H1 (cell line): ENCODE results near the gene PRKCZ. TPM values are rescaled to one million over a fixed set of nuclear protein-coding genes. Genes with fewer than 3 reads are reported as not detected.

Source experiments
- CTCF ChIA-PET: fragments of 300-600 bp; sonication (Branson Sonifier 250); formaldehyde crosslinking; loops from one replicate; lab custom pipeline; 2021; ENCODE audit not compliant: partially characterized antibody; lab: Charles Lee
- POLR2A ChIA-PET: fragments of 300-600 bp; sonication (Branson Sonifier 250); formaldehyde crosslinking; loops from one replicate; lab custom pipeline; 2021; ENCODE audit warnings: inconsistent platforms; ENCODE audit not compliant: partially characterized antibody; lab: Charles Lee
- DNase-seq, 2 experiments: peaks; one replicate each; pipeline versions ENCODE4 v3.0.0 to v3.0.0-alpha.2; 2010 to 2022; ENCODE audit warnings: low spot score in 2 of 2, low read depth in 1 of 2, mixed read lengths in 1 of 2
- FAIRE-seq: peaks from 2 replicates; lab custom pipeline; 2011; peaks lifted over from hg19 to GRCh38; lab: Jason Lieb, UNC
- H2AFZ ChIP-seq: 2 replicates; pipeline ENCODE4 v1.8.1; 2012; ENCODE audit warnings: low read length, inconsistent platforms
- H2AK5ac ChIP-seq: 2 replicates; pipeline ENCODE4 v1.6.1; 2013; ENCODE audit warnings: low read depth, low read length
- H2BK120ac ChIP-seq: replicated peaks from 2 replicates; pipeline ENCODE3; 2013; ENCODE audit warnings: low read depth, low read length, inconsistent platforms
- H2BK12ac ChIP-seq: 2 replicates; pipeline ENCODE4 v1.6.1; 2013; ENCODE audit warnings: low read depth, low read length
- H2BK15ac ChIP-seq: 2 replicates; pipeline ENCODE4 v1.6.1; 2013; ENCODE audit warnings: low read length
- H2BK20ac ChIP-seq: 2 replicates; pipeline ENCODE4 v1.6.1; 2013; ENCODE audit warnings: low read length
- H2BK5ac ChIP-seq: 2 replicates; pipeline ENCODE4 v1.6.1; 2013; ENCODE audit warnings: low read depth, low read length
- H3K14ac ChIP-seq: 2 replicates; pipeline ENCODE4 v1.6.1; 2013; ENCODE audit warnings: inconsistent platforms; ENCODE audit not compliant: insufficient read length
- H3K18ac ChIP-seq: 2 replicates; pipeline ENCODE4 v1.6.1; 2013; ENCODE audit warnings: low read length; ENCODE audit errors: extremely low read depth
- H3K23ac ChIP-seq: 2 replicates; pipeline ENCODE4 v1.6.1; 2013; ENCODE audit warnings: inconsistent platforms; ENCODE audit not compliant: insufficient read length
- H3K23me2 ChIP-seq: 2 replicates; pipeline ENCODE4 v1.6.1; 2013; ENCODE audit warnings: low read depth, low read length
- H3K27ac ChIP-seq: 2 replicates; pipeline ENCODE4 v1.6.1; 2011; ENCODE audit warnings: low read depth, low read length, inconsistent platforms
- H3K27me3 ChIP-seq, 4 experiments: replicated peaks in 1 of 4; 1 replicate in 1 of 4; 2 replicates in 3 of 4; pipeline versions ENCODE4 v1.6.1 to v1.8.1; 2011 to 2013; ENCODE audit warnings: low read length in 3 of 4, mild to moderate bottlenecking in 3 of 4, inconsistent platforms in 2 of 4, mixed read lengths in 2 of 4, moderate library complexity in 1 of 4; ENCODE audit not compliant: control insufficient read depth in 3 of 4, insufficient read depth in 3 of 4; ENCODE audit errors: extremely low read depth in 1 of 4
- H3K36me3 ChIP-seq, 4 experiments: 2 replicates each; pipeline versions ENCODE4 v1.6.1 to v1.8.1; 2011 to 2013; ENCODE audit warnings: mild to moderate bottlenecking in 4 of 4, low read length in 3 of 4, moderate library complexity in 2 of 4, control low read depth in 1 of 4, inconsistent platforms in 1 of 4; ENCODE audit not compliant: insufficient read depth in 4 of 4, control insufficient read depth in 2 of 4
- H3K4ac ChIP-seq: replicated peaks from 2 replicates; pipeline ENCODE3; 2013; ENCODE audit warnings: low read length, low read depth, mixed read lengths, inconsistent platforms; ENCODE audit not compliant: insufficient read length
- H3K4me1 ChIP-seq, 4 experiments: replicated peaks in 1 of 4; 1 replicate in 1 of 4; 2 replicates in 3 of 4; pipeline versions ENCODE4 v1.6.1 to v1.8.1; 2011 to 2013; ENCODE audit warnings: low read length in 3 of 4, inconsistent platforms in 2 of 4, mixed read lengths in 1 of 4; ENCODE audit not compliant: insufficient read depth in 4 of 4, control insufficient read depth in 3 of 4
- H3K4me2 ChIP-seq, 2 experiments: 2 replicates each; pipeline versions ENCODE4 v1.6.1 to v1.8.1; 2011 to 2013; ENCODE audit warnings: low read depth in 2 of 2, low read length in 2 of 2, control low read depth in 1 of 2, inconsistent platforms in 1 of 2, mild to moderate bottlenecking in 1 of 2; ENCODE audit not compliant: insufficient read depth in 1 of 2
- H3K4me3 ChIP-seq, 4 experiments: fragments of 200-600, 300-600 bp in 1 of 4; sonication (generic), shearing (Covaris generic), sonication (Bioruptor Twin) in 1 of 4; 2 replicates each; pipeline versions ENCODE4 v1.5.1 to v1.8.1; 2011 to 2016; ENCODE audit warnings: low read length in 4 of 4, low read depth in 3 of 4, control low read depth in 2 of 4, inconsistent platforms in 2 of 4, mild to moderate bottlenecking in 2 of 4, mixed read lengths in 1 of 4, moderate library complexity in 1 of 4; ENCODE audit not compliant: insufficient read depth in 2 of 4; ENCODE audit errors: extremely low read depth in 1 of 4
- H3K56ac ChIP-seq: replicated peaks from 2 replicates; pipeline ENCODE3; 2013; ENCODE audit warnings: low read depth, mild to moderate bottlenecking, mixed read lengths, low read length, inconsistent platforms; ENCODE audit not compliant: insufficient read length
- H3K79me1 ChIP-seq: 2 replicates; pipeline ENCODE4 v1.6.1; 2013; ENCODE audit warnings: low read depth, low read length, control low read depth
- H3K79me2 ChIP-seq, 2 experiments: 2 replicates each; pipeline versions ENCODE4 v1.6.1 to v1.8.1; 2012 to 2013; ENCODE audit warnings: low read length in 2 of 2, mild to moderate bottlenecking in 2 of 2, inconsistent platforms in 1 of 2; ENCODE audit not compliant: insufficient read depth in 2 of 2, control insufficient read depth in 1 of 2
- H3K9ac ChIP-seq, 4 experiments: replicated peaks in 1 of 4; 1 replicate in 1 of 4; 2 replicates in 3 of 4; pipeline versions ENCODE4 v1.6.1 to v1.8.1; 2011 to 2013; ENCODE audit warnings: low read depth in 3 of 4, low read length in 3 of 4, control low read depth in 2 of 4, mild to moderate bottlenecking in 2 of 4, moderate library complexity in 2 of 4, inconsistent platforms in 1 of 4; ENCODE audit errors: extremely low read depth in 1 of 4
- H3K9me3 ChIP-seq, 2 experiments: 2 replicates each; pipeline versions ENCODE4 v1.6.1 to v1.8.1; 2012 to 2013; ENCODE audit warnings: mild to moderate bottlenecking in 2 of 2, moderate library complexity in 2 of 2, control low read depth in 1 of 2, inconsistent platforms in 1 of 2, low read depth in 1 of 2, low read length in 1 of 2, mixed read lengths in 1 of 2; ENCODE audit not compliant: insufficient read depth in 2 of 2
- H4K20me1 ChIP-seq, 2 experiments: replicated peaks in 1 of 2; 2 replicates each; pipeline versions ENCODE3 to v1.8.1; 2011 to 2013; ENCODE audit warnings: inconsistent platforms in 2 of 2, low read length in 2 of 2, mild to moderate bottlenecking in 1 of 2; ENCODE audit not compliant: insufficient read depth in 2 of 2, control insufficient read depth in 1 of 2
- H4K5ac ChIP-seq: 2 replicates; pipeline ENCODE4 v1.6.1; 2013; ENCODE audit warnings: low read length, low read depth, mixed read lengths, inconsistent platforms; ENCODE audit not compliant: insufficient read length
- H4K8ac ChIP-seq: 2 replicates; pipeline ENCODE4 v1.8.0; 2013; ENCODE audit warnings: mild to moderate bottlenecking, moderate library complexity, low read length, inconsistent platforms; ENCODE audit not compliant: insufficient read depth; ENCODE audit errors: extremely low read depth
- H4K91ac ChIP-seq: replicated peaks from 2 replicates; pipeline ENCODE3; 2013; ENCODE audit warnings: low read length, mixed read lengths, inconsistent platforms; ENCODE audit not compliant: insufficient read length
- ATF2 ChIP-seq: IDR thresholded peaks from 2 replicates; pipeline ENCODE4 v1.6.1; 2012; ENCODE audit warnings: low read length, inconsistent platforms
- ATF3 ChIP-seq: IDR thresholded peaks from 2 replicates; pipeline ENCODE4 v1.6.1; 2011; ENCODE audit warnings: low read depth, mild to moderate bottlenecking, low read length; ENCODE audit not compliant: insufficient read depth
- CHD1 ChIP-seq: IDR thresholded peaks from 2 replicates; pipeline ENCODE4 v1.6.1; 2012; ENCODE audit warnings: low read depth, low read length, improper control_type of control experiment
- CREB1 ChIP-seq: IDR thresholded peaks from 2 replicates; pipeline ENCODE4 v1.6.1; 2012; ENCODE audit warnings: inconsistent platforms
- GABPA ChIP-seq: IDR thresholded peaks from 2 replicates; pipeline ENCODE4 v1.6.1; 2011; ENCODE audit warnings: mild to moderate bottlenecking, low read length, moderate library complexity, borderline replicate concordance; ENCODE audit not compliant: insufficient read depth
- HDAC2 ChIP-seq, 2 experiments: fragments of 300-600 bp in 1 of 2; sonication (generic) in 1 of 2; IDR thresholded peaks; 2 replicates each; pipeline ENCODE4 v1.6.1; 2011 to 2012; ENCODE audit warnings: low read depth in 2 of 2, low read length in 2 of 2, mild to moderate bottlenecking in 2 of 2, moderate library complexity in 2 of 2, borderline replicate concordance in 1 of 2, inconsistent platforms in 1 of 2
- POLR2A ChIP-seq, 2 experiments: IDR thresholded peaks; 1 replicate in 1 of 2; 2 replicates in 1 of 2; pipeline ENCODE4 v1.6.1; 2011; ENCODE audit warnings: low read depth in 2 of 2, low read length in 2 of 2, mild to moderate bottlenecking in 2 of 2; ENCODE audit errors: control extremely low read depth in 1 of 2
- POLR2AphosphoS5 ChIP-seq: IDR thresholded peaks from 2 replicates; pipeline ENCODE4 v1.6.1; 2011; ENCODE audit warnings: low read depth, low read length
- SIN3A ChIP-seq, 2 experiments: IDR thresholded peaks in 1 of 2; conservative IDR thresholded peaks in 1 of 2; 2 replicates each; pipeline ENCODE4 v1.6.1; 2011 to 2012; ENCODE audit warnings: low read length in 2 of 2, improper control_type of control experiment in 1 of 2, low read depth in 1 of 2, mild to moderate bottlenecking in 1 of 2
- TCF12 ChIP-seq: IDR thresholded peaks from 2 replicates; pipeline ENCODE4 v1.6.1; 2011; ENCODE audit warnings: low read depth, mild to moderate bottlenecking, low read length
- WGBS, 2 experiments: shearing (Covaris generic) in 1 of 2; methylation state at CpG; one replicate each; pipeline versions ENCODE4 v1.1.6 to v1.1.7; 2013 to 2015; ENCODE audit warnings: low lambda C conversion rate in 2 of 2, mixed read lengths in 2 of 2, inconsistent platforms in 1 of 2, low coverage in 1 of 2, missing lambda C conversion rate in 1 of 2; ENCODE audit not compliant: insufficient replicate concordance in 2 of 2, insufficient coverage in 1 of 2, insufficient read length in 1 of 2; ENCODE audit errors: extremely low coverage in 1 of 2, missing lambda C conversion rate in 1 of 2; 5-methylcytosine and 5-hydroxymethylcytosine counted together
- polyA plus RNA-seq, 7 experiments: library from polyadenylated mRNA; depleted of rRNA in 3 of 7; stranded (reverse) in 5 of 7; unstranded in 2 of 7; fragments of >200 nt in 5 of 7; fragments of 200-250 nt in 2 of 7; gene quantifications; 1 replicate in 5 of 7; 2 replicates in 1 of 7; 4 replicates in 1 of 7; pipeline versions ENCODE4 v1.2.1 to v1.2.3, GENCODE V29; 2011 to 2013; ENCODE audit warnings: missing spikeins in 2 of 7, mixed read lengths in 2 of 7
- total RNA-seq: library from RNA; stranded (reverse); fragmentation: NEBNext Ultra II Directional; extraction: Animal tissue kit (Norgen Biotek cat#: 25700); gene quantifications from 2 replicates; pipeline ENCODE4 v1.2.1, GENCODE V29; 2021

The PRKCZ gene
- total and polyA plus RNA-seq, 2 of the 8 experiments (the other 6 are each of a cell fraction or from before 2014, with no cell fraction given): 37.4 to 45.1 TPM

GRCh38 chr1:2014181-2014580, 36.0 kb upstream of the PRKCZ start:
- Histone ChIP-seq H3K4me2 (no peak overlapping the region), H3K27ac (no peak overlapping the region), H3K79me2 (no peaks in the 10 kb centered on the region), H2BK5ac (no peak overlapping the region), H2AK5ac (no peak overlapping the region), H3K18ac (no peak overlapping the region), H4K91ac (no peak overlapping the region), H3K4me1 (peaks cover 0 to 5% (median 3%) of the 10 kb centered on the region in 4 experiments; a peak in 4 of 7 replicates), H2BK15ac (0 out of 2 replicates have a peak overlapping the region, but pooled peaks have one; percentile 31), H2BK120ac (no peak overlapping the region), H3K36me3 (no peaks in the 10 kb centered on the region), H4K20me1 (no peaks in the 10 kb centered on the region), H3K9me3 (no peaks in the 10 kb centered on the region), H3K56ac (no peak overlapping the region), H2BK12ac (no peak overlapping the region), H2BK20ac (no peak overlapping the region), H3K23me2 (peaks cover 2% of the 10 kb centered on the region; the same call in 1 of the 2 replicates), H3K23ac (no peak overlapping the region), H4K5ac (no peak overlapping the region), H3K79me1 (no peaks in the 10 kb centered on the region), H4K8ac (no peak overlapping the region), H3K27me3 (peaks cover 0 to 2% (median under 1%) of the 10 kb centered on the region in 4 experiments; a peak in 4 of 7 replicates), H3K14ac (no peak overlapping the region), H3K4ac (no peak overlapping the region), H3K9ac (no peak overlapping the region), H3K4me3 (no peak overlapping the region), H2AFZ (no peak overlapping the region)
- 95% methylated on average over 15 of the region's 15 CpGs; no CpG with 5 or more reads in 1 of the 2 experiments for WGBS, 2 experiments
- ChIA-PET CTCF (interaction anchor here (0.9 to 2.7 kb wide), 5 partner anchors 30 to 70 kb away, joined by 3 to 15 read pairs (median 4); no protein-coding TSS in a partner anchor), POLR2A (interaction anchor here (0.9 kb wide), 1 partner anchor 11 kb away, joined by 3 read pairs; no protein-coding TSS in a partner anchor)
- TF ChIP-seq HDAC2 (IDR thresholded peaks at IDR 0.05; ENCODE audit: borderline replicate concordance in 1 of 2, low read depth in 2 of 2, low read length in 2 of 2) (no peak), ATF2 (no peak), GABPA (no peak), TCF12 (no peak), POLR2AphosphoS5 (no peak), CREB1 (no peak), POLR2A (IDR thresholded peaks at IDR 0.05; ENCODE audit: control extremely low read depth in 1 of 2, low read depth in 2 of 2, low read length in 2 of 2) (no peak), SIN3A (conservative IDR thresholded peaks at IDR 0.05 in 1 of 2, IDR thresholded peaks at IDR 0.05 in 1 of 2; ENCODE audit: low read depth in 1 of 2, low read length in 2 of 2) (no peak), CHD1 (no peak), ATF3 (no peak)
- DNase-seq: no peak
- no peak for FAIRE-seq
